ENCODE data around the gene TCF4. TPM values are rescaled to one million over a fixed set of nuclear protein-coding genes. Genes with fewer than 3 reads are reported as not detected.

TCF4 gene
- total RNA-seq, 4 donors from 2014 or later = 30.3 to 51.1 (median 40.1) TPM

DNA sequence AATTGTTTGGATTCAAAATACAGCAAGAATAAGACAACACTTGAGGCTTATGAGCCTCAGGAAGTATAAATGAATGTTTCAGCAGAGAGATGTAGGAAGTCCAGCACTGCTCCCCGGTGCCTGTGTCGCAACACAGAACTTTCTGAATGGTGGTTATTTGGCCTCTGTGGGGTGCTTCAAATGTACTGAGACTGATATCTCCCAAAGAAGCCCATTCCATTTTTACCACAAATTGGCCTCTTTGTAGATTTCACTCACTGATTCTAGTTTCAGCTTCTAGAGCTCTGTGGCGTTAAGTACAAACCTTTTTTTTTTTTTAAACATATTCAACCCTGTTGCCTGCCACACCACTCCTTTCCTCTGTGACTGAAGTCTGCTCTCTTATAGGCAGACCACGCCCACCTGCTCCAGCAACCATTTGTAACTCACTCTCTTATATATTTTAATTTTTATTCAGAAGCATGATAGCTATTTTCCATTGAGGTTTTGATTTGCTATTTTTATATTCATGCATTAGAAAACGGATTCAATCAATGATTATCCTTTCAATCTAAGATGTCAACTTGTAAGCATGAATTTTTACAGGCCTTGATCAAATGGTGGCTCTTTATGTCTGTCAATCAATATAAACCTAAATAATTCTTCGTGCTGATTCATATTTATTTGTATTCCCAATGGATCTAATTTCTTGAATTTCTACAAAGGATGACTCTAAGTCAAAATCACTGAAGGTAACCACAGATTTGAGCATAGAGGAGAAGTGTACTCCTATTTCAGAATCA lies 351.7 kb downstream of the TCF4 start:
- in situ Hi-C loops (cut with MboI; ENCODE audit: low pct_ligation_motif_present in 1 of 4, low pct_unique_long_range_greater_than_20kb in 1 of 4, low sequenced_read_pairs in 3 of 4) = loop anchor here (10.0 to 25.0 kb wide), 5 partner anchors 176 to 1326 kb away; partner anchors contain the start of gene TCF4 (in 2 of the 4)

DNA sequence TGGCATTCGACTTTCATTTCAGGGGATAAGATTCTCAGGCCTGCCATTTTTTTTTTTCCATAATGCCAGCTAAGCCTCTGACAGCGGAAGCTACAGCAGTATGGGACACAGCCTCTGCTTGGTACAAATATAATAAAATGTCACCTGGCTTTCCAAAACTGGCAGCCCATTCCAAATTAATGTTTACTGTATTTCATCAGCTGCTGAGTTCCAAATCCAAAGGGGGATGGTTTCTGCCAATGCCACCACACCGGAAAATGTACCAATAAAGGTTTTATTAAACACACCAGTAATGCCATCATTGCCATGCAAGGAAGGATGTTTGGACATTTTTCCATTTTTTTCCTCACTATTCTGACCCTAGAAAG lies 352.9 kb downstream of the TCF4 start:
- no peak for DNase-seq
- TF ChIP-seq EP300 (IDR thresholded peaks at IDR 0.05; ENCODE audit: low read depth) = no peak
- TF ChIP-seq, protein P1, sequence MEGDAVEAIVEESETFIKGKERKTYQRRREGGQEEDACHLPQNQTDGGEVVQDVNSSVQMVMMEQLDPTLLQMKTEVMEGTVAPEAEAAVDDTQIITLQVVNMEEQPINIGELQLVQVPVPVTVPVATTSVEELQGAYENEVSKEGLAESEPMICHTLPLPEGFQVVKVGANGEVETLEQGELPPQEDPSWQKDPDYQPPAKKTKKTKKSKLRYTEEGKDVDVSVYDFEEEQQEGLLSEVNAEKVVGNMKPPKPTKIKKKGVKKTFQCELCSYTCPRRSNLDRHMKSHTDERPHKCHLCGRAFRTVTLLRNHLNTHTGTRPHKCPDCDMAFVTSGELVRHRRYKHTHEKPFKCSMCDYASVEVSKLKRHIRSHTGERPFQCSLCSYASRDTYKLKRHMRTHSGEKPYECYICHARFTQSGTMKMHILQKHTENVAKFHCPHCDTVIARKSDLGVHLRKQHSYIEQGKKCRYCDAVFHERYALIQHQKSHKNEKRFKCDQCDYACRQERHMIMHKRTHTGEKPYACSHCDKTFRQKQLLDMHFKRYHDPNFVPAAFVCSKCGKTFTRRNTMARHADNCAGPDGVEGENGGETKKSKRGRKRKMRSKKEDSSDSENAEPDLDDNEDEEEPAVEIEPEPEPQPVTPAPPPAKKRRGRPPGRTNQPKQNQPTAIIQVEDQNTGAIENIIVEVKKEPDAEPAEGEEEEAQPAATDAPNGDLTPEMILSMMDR (IDR thresholded peaks at IDR 0.05) = no peak
- TF ChIP-seq POLR2AphosphoS5 (IDR thresholded peaks at IDR 0.05) = no peak
- TF ChIP-seq POLR2A (IDR thresholded peaks at IDR 0.05) = no peak
- intact Hi-C loops (cut with DNase I; ENCODE audit: low total_unique reads) (loop anchor here (10.0 kb wide), 1 partner anchor 180 kb away; no protein-coding TSS in a partner anchor), in situ Hi-C loops (cut with MboI; ENCODE audit: low pct_ligation_motif_present in 1 of 4, low pct_unique_long_range_greater_than_20kb in 1 of 4, low sequenced_read_pairs in 3 of 4) (loop anchor here (10.0 to 25.0 kb wide), 5 partner anchors 177 to 1327 kb away; partner anchors contain the start of gene TCF4 (in 2 of the 4))
- 51 to 59% methylated on average over 3 of the region's 3 CpGs for WGBS, 2 donors (ENCODE audit: low coverage in 1 of 2)
- Histone ChIP-seq H3K9me3 (no peaks in the 10 kb centered on the region), H3K4me3 (no peak overlapping the region), H3K27me3 (no peaks in the 10 kb centered on the region), H3K36me3 (peaks cover 0 to 18% (median 0%) of the 10 kb centered on the region in 4 donors), H3K27ac (peak overlapping the region in 3 of 4 donors; percentile 2 to 15 (median 3)), H3K4me1 (peaks cover 0 to 5% (median 0%) of the 10 kb centered on the region in 4 donors)

More for the DNA sequence above, 351.7 kb downstream of the TCF4 start:
- no peaks in the 10 kb centered on the region for H3K27me3 ChIP-seq
- no peak for TF ChIP-seq POLR2A (IDR thresholded peaks at IDR 0.05)
- TF ChIP-seq POLR2AphosphoS5 (IDR thresholded peaks at IDR 0.05) = no peak
- no peak for TF ChIP-seq EP300 (IDR thresholded peaks at IDR 0.05; ENCODE audit: low read depth)
- TF ChIP-seq, protein P1 (IDR thresholded peaks at IDR 0.05) = no peak
- peaks cover 0 to 18% (median 0%) of the 10 kb centered on the region in 4 donors for H3K36me3 ChIP-seq
- no peaks in the 10 kb centered on the region for H3K9me3 ChIP-seq
- intact Hi-C loops (cut with DNase I; ENCODE audit: low total_unique reads) = loop anchor here (10.0 kb wide), 1 partner anchor 178 kb away; no protein-coding TSS in a partner anchor
- 55 to 68% methylated on average over 6 of the region's 6 CpGs for WGBS, 2 donors (ENCODE audit: low coverage in 1 of 2)
- H3K4me3 ChIP-seq = no peak overlapping the region
- DNase-seq = no peak
- no peak overlapping the region for H3K27ac ChIP-seq
- peaks cover 0 to 5% (median 0%) of the 10 kb centered on the region in 4 donors for H3K4me1 ChIP-seq

DNA sequence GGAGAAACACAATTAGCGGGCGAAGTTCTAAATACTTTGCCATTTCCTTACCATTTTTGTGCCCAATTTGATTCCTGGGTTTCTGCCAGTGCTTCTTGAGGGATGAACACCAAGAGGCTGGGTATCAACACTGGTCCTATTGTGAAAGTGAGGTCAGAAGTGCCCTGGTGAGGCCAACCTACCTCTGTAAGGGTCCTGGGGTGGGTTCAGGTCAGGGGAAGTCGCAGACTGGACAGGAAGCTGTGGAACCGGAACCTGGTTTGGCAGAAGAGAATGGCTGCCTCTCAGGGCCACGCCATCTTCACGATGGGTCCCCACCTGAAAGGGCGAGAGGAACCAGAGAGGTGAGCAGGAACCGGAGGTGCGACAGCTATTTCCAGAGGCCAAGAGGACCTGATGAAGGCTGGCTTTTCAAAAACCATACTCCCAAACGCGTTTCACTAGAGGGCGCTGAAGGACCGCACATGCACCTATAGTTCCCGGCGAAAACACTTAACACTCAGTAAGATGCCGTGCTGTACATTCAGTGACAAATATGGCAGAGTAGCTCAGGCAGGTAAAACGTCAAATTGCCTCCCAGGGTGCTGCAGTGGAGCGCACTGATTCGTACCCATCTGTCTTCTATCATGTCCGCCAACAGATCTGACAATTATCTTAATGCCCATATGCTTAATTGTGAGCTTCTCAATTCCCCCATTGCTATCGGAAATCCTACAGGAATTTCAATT lies 353.5 kb downstream of the TCF4 start:
- 39 to 47% methylated on average over 7 to 21 of the region's 21 CpGs for WGBS, 2 donors (ENCODE audit: low coverage in 1 of 2)
- H3K9me3 ChIP-seq = no peaks in the 10 kb centered on the region
- peaks cover 0 to 18% (median 0%) of the 10 kb centered on the region in 4 donors for H3K36me3 ChIP-seq
- no peak for TF ChIP-seq EP300 (IDR thresholded peaks at IDR 0.05; ENCODE audit: low read depth)
- TF ChIP-seq, protein P1 (IDR thresholded peaks at IDR 0.05) = peak; percentile 66 to 81 (median 70)
- TF ChIP-seq POLR2AphosphoS5 (IDR thresholded peaks at IDR 0.05) = peak in 1 of 3 donors; percentile 7
- H3K4me1 ChIP-seq = peaks cover 0 to 5% (median 0%) of the 10 kb centered on the region in 4 donors
- H3K27ac ChIP-seq = peak overlapping the region; percentile 1 to 15 (median 2)
- H3K4me3 ChIP-seq = no peak overlapping the region
- DNase-seq = peak; percentile 78
- intact Hi-C loops (cut with DNase I; ENCODE audit: low total_unique reads) = loop anchor here (5.0 to 10.0 kb wide), 3 partner anchors 180 to 1343 kb away; no protein-coding TSS in a partner anchor
- in situ Hi-C loops (cut with MboI; ENCODE audit: low pct_ligation_motif_present in 1 of 4, low pct_unique_long_range_greater_than_20kb in 1 of 4, low sequenced_read_pairs in 3 of 4) = loop anchor here (10.0 to 25.0 kb wide), 5 partner anchors 178 to 1328 kb away; partner anchors contain the start of gene TCF4 (in 2 of the 4)
- H3K27me3 ChIP-seq = no peaks in the 10 kb centered on the region
